GM12873 (cell line): ENCODE results near the gene COPA.

Source experiments
- TF ChIP-seq, protein P1 (sequence below): IDR thresholded peaks from 2 replicates; pipeline ENCODE4 v1.5.1; 2012; ENCODE audit warnings: low read depth, mild to moderate bottlenecking, moderate library complexity, low read length, control low read depth; ENCODE audit not compliant: insufficient read depth; ENCODE audit errors: missing control alignments

Gene COPA

GRCh38 chr1:160360227-160360695 lies 17.2 kb upstream of the COPA start:
- TF ChIP-seq, protein P1, sequence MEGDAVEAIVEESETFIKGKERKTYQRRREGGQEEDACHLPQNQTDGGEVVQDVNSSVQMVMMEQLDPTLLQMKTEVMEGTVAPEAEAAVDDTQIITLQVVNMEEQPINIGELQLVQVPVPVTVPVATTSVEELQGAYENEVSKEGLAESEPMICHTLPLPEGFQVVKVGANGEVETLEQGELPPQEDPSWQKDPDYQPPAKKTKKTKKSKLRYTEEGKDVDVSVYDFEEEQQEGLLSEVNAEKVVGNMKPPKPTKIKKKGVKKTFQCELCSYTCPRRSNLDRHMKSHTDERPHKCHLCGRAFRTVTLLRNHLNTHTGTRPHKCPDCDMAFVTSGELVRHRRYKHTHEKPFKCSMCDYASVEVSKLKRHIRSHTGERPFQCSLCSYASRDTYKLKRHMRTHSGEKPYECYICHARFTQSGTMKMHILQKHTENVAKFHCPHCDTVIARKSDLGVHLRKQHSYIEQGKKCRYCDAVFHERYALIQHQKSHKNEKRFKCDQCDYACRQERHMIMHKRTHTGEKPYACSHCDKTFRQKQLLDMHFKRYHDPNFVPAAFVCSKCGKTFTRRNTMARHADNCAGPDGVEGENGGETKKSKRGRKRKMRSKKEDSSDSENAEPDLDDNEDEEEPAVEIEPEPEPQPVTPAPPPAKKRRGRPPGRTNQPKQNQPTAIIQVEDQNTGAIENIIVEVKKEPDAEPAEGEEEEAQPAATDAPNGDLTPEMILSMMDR: no peak

DNA sequence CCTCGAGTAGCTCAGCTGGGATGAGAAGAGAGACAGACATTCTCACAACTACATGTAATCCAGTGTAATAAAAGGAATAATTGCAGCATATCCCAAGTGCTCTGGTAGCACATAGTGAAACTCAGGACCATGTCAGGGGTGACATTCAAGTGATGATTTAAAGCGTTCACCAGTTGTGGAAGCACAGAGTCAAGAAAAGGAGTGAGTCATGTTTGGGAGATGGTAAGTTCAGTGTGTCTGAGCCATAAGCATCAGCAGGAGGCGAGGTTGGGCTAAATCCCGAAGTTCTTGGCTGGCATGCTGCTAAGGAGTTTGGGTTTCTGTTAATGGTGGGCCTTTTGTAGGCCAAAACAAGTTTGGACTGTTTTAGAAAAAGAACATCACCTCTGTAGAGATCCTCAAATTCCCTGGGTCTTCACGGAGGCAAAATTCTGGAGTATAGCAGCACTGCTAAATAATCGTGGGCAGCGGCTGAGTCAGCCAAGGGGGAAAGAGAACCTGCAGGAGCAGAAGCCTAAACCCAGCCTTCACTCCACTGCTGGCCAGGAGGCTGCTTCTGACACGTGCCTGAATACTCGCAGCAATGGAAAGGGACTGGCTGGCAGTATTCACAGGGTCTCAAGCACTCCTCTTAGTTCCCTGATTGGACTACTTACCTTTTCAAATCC lies 16.6 kb upstream of the COPA start:
- TF ChIP-seq, protein P1: no peak

GRCh38 chr1:160358073-160358472 lies 15.0 kb upstream of the COPA start:
- TF ChIP-seq, protein P1: no peak

GRCh38 chr1:160357286-160358002 lies 14.4 kb upstream of the COPA start:
- TF ChIP-seq, protein P1: no peak

DNA sequence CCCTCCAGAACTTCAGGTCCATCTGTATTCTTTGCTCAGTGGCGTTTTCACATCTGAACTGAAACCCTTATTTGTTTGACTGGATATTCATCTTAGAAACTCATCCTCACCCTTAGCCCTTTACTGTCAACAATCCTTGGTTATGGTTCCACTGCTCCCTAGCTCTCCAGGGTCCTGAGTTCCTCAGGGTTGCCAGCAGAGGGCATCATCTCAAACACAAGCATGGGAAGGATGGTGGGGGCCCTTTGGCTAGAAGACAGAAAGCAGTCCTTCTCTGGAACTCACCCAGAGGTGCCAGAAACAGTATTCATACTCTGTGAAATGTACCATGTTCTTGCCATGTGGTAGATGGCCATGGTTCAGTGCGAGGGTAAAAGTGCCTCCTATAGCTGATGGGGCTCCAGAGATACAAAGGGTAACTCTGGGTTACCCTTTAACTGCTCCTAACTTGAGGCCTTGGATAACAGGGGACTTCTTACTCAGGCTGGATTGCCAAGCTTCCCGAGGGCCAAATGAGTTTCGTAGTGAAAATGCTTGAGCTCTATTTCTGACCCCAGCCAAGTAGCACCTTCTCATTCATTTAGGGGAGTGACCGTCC lies 11.4 kb upstream of the COPA start:
- TF ChIP-seq, protein P1: peak; percentile 64

GRCh38 chr1:160353223-160353622 lies 10.2 kb upstream of the COPA start:
- TF ChIP-seq, protein P1: no peak

DNA sequence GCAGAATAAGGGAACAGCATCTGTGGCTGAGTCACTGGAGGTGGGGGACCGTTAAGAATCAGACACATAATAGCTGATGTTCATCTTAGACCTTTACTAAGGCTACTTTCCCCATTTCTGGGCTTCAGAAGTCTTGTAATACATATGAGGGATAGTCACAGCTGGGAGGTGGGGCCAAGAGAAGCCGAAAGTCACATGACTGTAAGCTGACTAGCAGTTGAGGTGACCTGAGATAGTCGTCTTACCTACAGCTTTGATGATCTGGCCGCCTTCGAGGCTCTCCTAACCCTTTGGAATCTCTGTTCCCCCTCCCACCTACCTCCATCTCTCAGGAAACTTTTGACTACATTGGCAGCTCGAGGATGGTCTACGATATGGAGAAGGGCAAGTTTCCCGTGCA lies 9.5 kb upstream of the COPA start:
- TF ChIP-seq, protein P1: no peak
